PC-3 (cell line): ENCODE data around the gene TSPAN11. TPM values are rescaled to one million over a fixed set of nuclear protein-coding genes. Genes with fewer than 3 reads are reported as not detected.
A peak's percentile ranks its signal among the peaks of the same experiment; 100 is the strongest.

Experiments used
- ATAC-seq: fragments of 200-7000 bp; cut with Tn5 transposase; 2 replicates; pipeline ENCODE4 v1.9.1; 2020; ENCODE audit warnings: mild to moderate bottlenecking, moderate library complexity
- BruUV-seq: library from RNA; stranded (reverse); fragments of 400-500 nt; replicated peaks from 2 replicates; lab custom pipeline; 2021; lab: Mats Ljungman, UMichigan
- CTCF ChIA-PET: fragments of 300-600 bp; sonication (Branson Sonifier 250); formaldehyde crosslinking; loops from one replicate; lab custom pipeline; 2022; ENCODE audit warnings: antibody characterized with exemption; lab: Charles Lee
- POLR2A ChIA-PET: fragments of 300-600 bp; sonication (Branson Sonifier 250); formaldehyde crosslinking; loops from one replicate; lab custom pipeline; 2022; ENCODE audit warnings: antibody characterized with exemption; ENCODE audit not compliant: unreplicated experiment; lab: Charles Lee
- DNase-seq: peaks from one replicate; pipeline ENCODE4 v3.0.0-alpha.2; 2015
- H2AFZ ChIP-seq: fragments of 300-600 bp; sonication (generic); 2 replicates; pipeline ENCODE4 v1.6.0; 2016; ENCODE audit warnings: antibody characterized with exemption, low read length
- H3F3A ChIP-seq: fragments of 300-600 bp; sonication (generic); one replicate; pipeline ENCODE4 v1.6.0; 2017; ENCODE audit warnings: antibody characterized with exemption, low read length, control low read depth, mild to moderate bottlenecking; ENCODE audit not compliant: unreplicated experiment
- H3K27ac ChIP-seq: fragments of 300-600 bp; sonication (generic); 2 replicates; pipeline ENCODE4 v1.5.1; 2016; ENCODE audit warnings: mild to moderate bottlenecking, low read length
- H3K27me3 ChIP-seq: fragments of 300-600 bp; sonication (generic); 2 replicates; pipeline ENCODE4 v1.6.1; 2016; ENCODE audit warnings: low read length, mixed read lengths
- H3K36me3 ChIP-seq: fragments of 300-600 bp; sonication (generic); 2 replicates; pipeline ENCODE4 v1.6.1; 2016; ENCODE audit warnings: low read depth, mixed run types, low read length, mixed read lengths
- H3K4me1 ChIP-seq: fragments of 300-600 bp; sonication (generic); 2 replicates; pipeline ENCODE4 v1.5.1; 2016; ENCODE audit warnings: low read length; ENCODE audit not compliant: insufficient read depth
- H3K4me2 ChIP-seq: fragments of 300-600 bp; sonication (generic); 2 replicates; pipeline ENCODE4 v1.6.0; 2016; ENCODE audit warnings: low read length
- H3K4me3 ChIP-seq: fragments of 300-600 bp; sonication (generic); 2 replicates; pipeline ENCODE4 v1.5.1; 2016; ENCODE audit warnings: mild to moderate bottlenecking, low read length, mixed read lengths
- H3K79me2 ChIP-seq: fragments of 300-600 bp; sonication (generic); 2 replicates; pipeline ENCODE4 v1.6.1; 2017; ENCODE audit warnings: low read length, mixed read lengths
- H3K9ac ChIP-seq: fragments of 300-600 bp; sonication (generic); 2 replicates; pipeline ENCODE4 v1.6.0; 2016; ENCODE audit warnings: mild to moderate bottlenecking, low read length
- H3K9me2 ChIP-seq: fragments of 300-600 bp; sonication (generic); replicated peaks from 2 replicates; pipeline ENCODE4 v1.6.1; 2016; ENCODE audit warnings: mixed run types, low read length, mixed read lengths
- H3K9me3 ChIP-seq: fragments of 300-600 bp; sonication (generic); 2 replicates; pipeline ENCODE4 v1.6.1; 2016; ENCODE audit warnings: low read length, mixed read lengths
- H4K20me1 ChIP-seq: fragments of 300-600 bp; sonication (generic); 2 replicates; pipeline ENCODE4 v1.6.1; 2016; ENCODE audit warnings: low read length, mixed read lengths
- EZH2 ChIP-seq: fragments of 300-600 bp; sonication (generic); IDR thresholded peaks from one replicate; pipeline ENCODE4 v1.6.1; 2017; ENCODE audit warnings: antibody characterized with exemption, mild to moderate bottlenecking, low read length; ENCODE audit not compliant: unreplicated experiment
- EZH2phosphoT487 ChIP-seq: fragments of 300-600 bp; sonication (generic); IDR thresholded peaks from 2 replicates; pipeline ENCODE4 v1.6.1; 2018; ENCODE audit warnings: mild to moderate bottlenecking, antibody characterized with exemption, low read length, borderline replicate concordance
- intact Hi-C: fragments of 100-400 bp; cut with micrococcal nuclease; formaldehyde crosslinking; loops from 2 replicates; pipeline ENCODE4 v1.9.0; 2023
- total RNA-seq: library from RNA; depleted of rRNA; stranded (reverse); fragments of >200 nt; gene quantifications from 2 replicates; pipeline ENCODE4 v1.2.3, GENCODE V29; 2014; rRNA removed
- TF ChIP-seq, protein P1 (sequence below): fragments of 300-600 bp; sonication (generic); conservative IDR thresholded peaks from 2 replicates; pipeline ENCODE4 v1.5.1; 2017; ENCODE audit warnings: antibody characterized with exemption, low read depth, mild to moderate bottlenecking, low read length

The TSPAN11 gene
- total RNA-seq, 1 experiment from 2014 or later: not detected

DNA sequence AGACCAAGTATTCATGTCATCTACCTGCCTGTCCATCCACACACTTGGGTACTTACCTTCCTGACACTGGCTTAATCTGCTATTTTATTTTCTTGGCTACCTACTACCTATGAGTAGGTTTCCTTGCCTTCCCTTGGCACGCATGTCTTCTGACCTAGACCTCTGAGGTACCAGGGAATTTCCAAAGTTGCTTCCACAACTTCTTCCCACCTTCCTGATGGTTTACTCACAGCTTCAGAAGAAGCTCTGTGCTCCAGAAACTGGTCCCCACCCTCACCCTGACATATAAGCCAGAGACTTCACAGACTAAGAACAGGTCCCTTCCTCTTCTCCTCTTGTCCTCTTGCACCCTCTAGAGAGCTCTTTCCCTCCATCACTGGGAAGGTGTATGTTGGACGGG, 111.4 kb downstream of the TSPAN11 start:
- Histone ChIP-seq H3K79me2 (no peaks in the 10 kb centered on the region), H3K9me3 (no peaks in the 10 kb centered on the region), H3K9ac (no peak overlapping the region), H4K20me1 (no peaks in the 10 kb centered on the region), H3K4me1 (peaks cover 36% of the 10 kb centered on the region), H3K4me2 (no peak overlapping the region), H3F3A (no peaks in the 10 kb centered on the region), H3K9me2 (no peaks in the 10 kb centered on the region), H3K4me3 (no peak overlapping the region), H2AFZ (no peak overlapping the region), H3K27me3 (no peaks in the 10 kb centered on the region), H3K27ac (peak overlapping the region; percentile 18; the same call in 1 of the 2 replicates), H3K36me3 (no peaks in the 10 kb centered on the region)
- DNase-seq (peak; percentile 31), ATAC-seq (no peak)
- ChIA-PET CTCF (no interaction called here), POLR2A (no interaction called here)
- TF ChIP-seq EZH2 (no peak), EZH2phosphoT487 (no peak)
- TF ChIP-seq, protein P1, sequence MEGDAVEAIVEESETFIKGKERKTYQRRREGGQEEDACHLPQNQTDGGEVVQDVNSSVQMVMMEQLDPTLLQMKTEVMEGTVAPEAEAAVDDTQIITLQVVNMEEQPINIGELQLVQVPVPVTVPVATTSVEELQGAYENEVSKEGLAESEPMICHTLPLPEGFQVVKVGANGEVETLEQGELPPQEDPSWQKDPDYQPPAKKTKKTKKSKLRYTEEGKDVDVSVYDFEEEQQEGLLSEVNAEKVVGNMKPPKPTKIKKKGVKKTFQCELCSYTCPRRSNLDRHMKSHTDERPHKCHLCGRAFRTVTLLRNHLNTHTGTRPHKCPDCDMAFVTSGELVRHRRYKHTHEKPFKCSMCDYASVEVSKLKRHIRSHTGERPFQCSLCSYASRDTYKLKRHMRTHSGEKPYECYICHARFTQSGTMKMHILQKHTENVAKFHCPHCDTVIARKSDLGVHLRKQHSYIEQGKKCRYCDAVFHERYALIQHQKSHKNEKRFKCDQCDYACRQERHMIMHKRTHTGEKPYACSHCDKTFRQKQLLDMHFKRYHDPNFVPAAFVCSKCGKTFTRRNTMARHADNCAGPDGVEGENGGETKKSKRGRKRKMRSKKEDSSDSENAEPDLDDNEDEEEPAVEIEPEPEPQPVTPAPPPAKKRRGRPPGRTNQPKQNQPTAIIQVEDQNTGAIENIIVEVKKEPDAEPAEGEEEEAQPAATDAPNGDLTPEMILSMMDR: no peak
- BruUV-seq: no TSS peak
- intact Hi-C loops: loop anchor here (10.0 kb wide), 1 partner anchor 53 kb away; no protein-coding TSS in a partner anchor

DNA sequence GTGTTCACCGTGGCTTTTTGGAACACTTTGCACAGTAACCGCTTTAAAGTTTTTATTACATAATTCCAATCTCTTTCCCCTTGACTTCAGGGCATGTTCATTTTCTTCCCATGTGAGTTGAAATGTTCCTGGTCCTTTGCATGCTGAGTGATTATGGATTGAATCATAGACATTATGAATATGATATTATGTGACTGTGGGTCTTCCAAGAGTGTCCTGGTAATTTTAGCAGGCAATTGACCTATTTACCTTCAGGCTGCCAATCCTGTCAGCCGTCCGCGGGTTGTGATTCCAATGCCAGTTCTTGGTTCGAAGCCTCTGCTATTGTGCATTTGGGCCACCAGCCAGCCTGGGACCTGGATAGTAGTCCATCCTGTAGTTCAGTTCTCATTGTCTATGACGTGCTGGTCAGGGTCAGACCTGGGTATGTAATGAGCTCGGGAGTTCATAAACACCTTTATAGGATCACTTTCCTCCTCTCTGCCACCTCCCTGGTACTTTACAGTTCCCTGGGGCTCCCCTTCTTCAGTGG, 114.6 kb downstream of the TSPAN11 start:
- POLR2A ChIA-PET: no interaction called here
- Histone ChIP-seq H3K27me3 (no peaks in the 10 kb centered on the region), H3K36me3 (no peaks in the 10 kb centered on the region), H3K27ac (no peak overlapping the region), H2AFZ (no peak overlapping the region), H3K9me2 (no peaks in the 10 kb centered on the region), H3K9me3 (no peaks in the 10 kb centered on the region), H3K9ac (no peak overlapping the region), H3K79me2 (no peaks in the 10 kb centered on the region), H4K20me1 (no peaks in the 10 kb centered on the region), H3K4me1 (peaks cover 12% of the 10 kb centered on the region), H3F3A (no peaks in the 10 kb centered on the region), H3K4me2 (no peak overlapping the region), H3K4me3 (no peak overlapping the region)
- intact Hi-C loops: no loop called here
- DNase-seq (no peak), ATAC-seq (no peak)
- CTCF ChIA-PET: no interaction called here
- BruUV-seq: no TSS peak
- TF ChIP-seq EZH2phosphoT487 (no peak), EZH2 (no peak)
- TF ChIP-seq, protein P1: no peak

Other genes starting within 250 kb of the TSPAN11 start
- 13.3 and 19.6 TPM in 2 replicates for gene IPO8, start 230.9 kb upstream of the TSPAN11 start, total RNA-seq
- gene CAPRIN2, start 171.8 kb upstream of the TSPAN11 start, total RNA-seq: 23.1 and 33.6 TPM in 2 replicates
- 53.8 and 72.2 TPM in 2 replicates for gene DDX11, start 147.1 kb downstream of the TSPAN11 start, total RNA-seq